Measurements from ENCODE around the gene PLCD1. TPM values are rescaled to one million over a fixed set of nuclear protein-coding genes. Genes with fewer than 3 reads are reported as not detected.

Gene PLCD1
- total RNA-seq, 1 experiment from 2014 or later, result 27.1 TPM

DNA sequence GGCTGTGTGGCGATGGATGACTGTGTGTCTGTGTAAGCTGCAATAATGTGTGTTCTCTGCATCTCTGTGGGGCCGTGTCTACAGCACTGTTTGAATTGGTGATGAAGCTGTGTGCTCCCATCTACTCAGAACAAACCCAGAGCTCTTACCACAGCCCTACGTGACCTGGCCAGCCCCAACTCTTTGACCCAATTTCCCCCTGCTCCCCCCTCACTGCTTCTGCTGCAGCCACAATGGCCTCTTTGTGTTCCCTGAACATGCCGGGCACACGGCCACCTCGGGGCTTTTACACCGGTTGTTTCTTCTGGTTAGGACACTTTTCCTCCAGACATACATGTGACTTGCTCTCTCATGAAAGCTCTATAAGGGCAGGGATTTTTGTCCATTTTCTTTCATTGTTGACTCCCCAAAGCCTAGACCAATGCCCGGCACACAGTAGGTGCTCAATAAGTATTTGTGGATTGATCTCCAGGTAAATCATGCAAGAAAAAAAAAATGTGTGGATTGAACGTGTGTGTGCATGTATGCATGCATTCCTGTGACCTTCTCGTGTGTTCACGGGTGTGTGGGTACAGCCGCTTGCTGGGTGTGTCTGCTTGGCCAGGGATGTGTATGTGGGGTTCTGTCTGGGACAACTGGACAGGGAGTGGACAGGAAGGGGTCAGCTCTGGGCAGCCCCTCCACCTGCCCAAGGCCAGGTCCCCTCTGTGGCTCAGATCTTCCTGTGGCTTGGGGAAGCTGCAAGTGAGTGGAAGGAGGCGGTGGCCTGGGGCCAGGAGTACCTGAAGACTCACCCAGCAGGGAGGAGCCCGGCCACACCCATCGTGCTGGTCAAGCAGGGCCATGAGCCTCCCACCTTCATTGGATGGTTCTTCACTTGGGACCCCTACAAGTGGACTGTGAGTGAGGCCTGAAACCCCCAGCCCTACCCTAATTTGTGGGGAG is 24.1 kb downstream of the PLCD1 start:
- no peaks in the 10 kb centered on the region for H3K79me2 ChIP-seq (ENCODE audit: insufficient read depth, low read length)
- no peak overlapping the region for H2AFZ ChIP-seq (ENCODE audit: low read length)
- no peak overlapping the region for H3K9ac ChIP-seq (ENCODE audit: extremely low read depth, insufficient read length, low read length)
- Mint-ChIP-seq H3K27me3 (ENCODE audit: low read depth) (no peaks in the 10 kb centered on the region), H3K27ac (peak overlapping the region in 1 of 3 experiments; percentile 75; a peak in 2 of 7 replicates), H3K36me3 (ENCODE audit: insufficient read depth in 1 of 3, low read depth in 3 of 3) (peaks cover 0 to 16% (median 14%) of the 10 kb centered on the region in 3 experiments; a peak in 6 of 7 replicates), H3K4me3 (no peak overlapping the region; a peak in 1 of 5 replicates), H3K4me1 (peaks cover 7 to 8% of the 10 kb centered on the region in 2 experiments), H3K9me3 (no peaks in the 10 kb centered on the region; a peak in 1 of 5 replicates)
- H4K8ac ChIP-seq (replicated peaks; ENCODE audit: insufficient read length, low read depth, low read length), result no peak overlapping the region
- H2BK20ac ChIP-seq (ENCODE audit: low read depth, low read length, poor library complexity, severe bottlenecking), result no peak overlapping the region
- no peak overlapping the region for H4K5ac ChIP-seq (ENCODE audit: insufficient read length, low read depth, low read length)
- H3K23ac ChIP-seq (ENCODE audit: insufficient read length, low read depth, low read length), result no peak overlapping the region
- no peaks in the 10 kb centered on the region for H3K23me2 ChIP-seq (ENCODE audit: insufficient read length, low read depth, low read length, poor library complexity, severe bottlenecking)
- H2BK15ac ChIP-seq (ENCODE audit: low read depth, low read length), result no peak overlapping the region
- H4K20me1 ChIP-seq (ENCODE audit: control insufficient read depth, insufficient read depth, insufficient read length), result no peaks in the 10 kb centered on the region
- H3K9me3 ChIP-seq (ENCODE audit: control insufficient read depth, low read depth, low read length), result no peaks in the 10 kb centered on the region
- TF ChIP-seq, protein P1, sequence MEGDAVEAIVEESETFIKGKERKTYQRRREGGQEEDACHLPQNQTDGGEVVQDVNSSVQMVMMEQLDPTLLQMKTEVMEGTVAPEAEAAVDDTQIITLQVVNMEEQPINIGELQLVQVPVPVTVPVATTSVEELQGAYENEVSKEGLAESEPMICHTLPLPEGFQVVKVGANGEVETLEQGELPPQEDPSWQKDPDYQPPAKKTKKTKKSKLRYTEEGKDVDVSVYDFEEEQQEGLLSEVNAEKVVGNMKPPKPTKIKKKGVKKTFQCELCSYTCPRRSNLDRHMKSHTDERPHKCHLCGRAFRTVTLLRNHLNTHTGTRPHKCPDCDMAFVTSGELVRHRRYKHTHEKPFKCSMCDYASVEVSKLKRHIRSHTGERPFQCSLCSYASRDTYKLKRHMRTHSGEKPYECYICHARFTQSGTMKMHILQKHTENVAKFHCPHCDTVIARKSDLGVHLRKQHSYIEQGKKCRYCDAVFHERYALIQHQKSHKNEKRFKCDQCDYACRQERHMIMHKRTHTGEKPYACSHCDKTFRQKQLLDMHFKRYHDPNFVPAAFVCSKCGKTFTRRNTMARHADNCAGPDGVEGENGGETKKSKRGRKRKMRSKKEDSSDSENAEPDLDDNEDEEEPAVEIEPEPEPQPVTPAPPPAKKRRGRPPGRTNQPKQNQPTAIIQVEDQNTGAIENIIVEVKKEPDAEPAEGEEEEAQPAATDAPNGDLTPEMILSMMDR (conservative IDR thresholded peaks at IDR 0.05), result no peak
- H2AK5ac ChIP-seq (ENCODE audit: insufficient read length, low read length), result no peak overlapping the region
- H3K27me3 ChIP-seq (ENCODE audit: insufficient read depth, low read length), result no peaks in the 10 kb centered on the region
- no peak overlapping the region for H3T11ph ChIP-seq (ENCODE audit: low read length)
- no peaks in the 10 kb centered on the region for H3K4me1 ChIP-seq (ENCODE audit: insufficient read depth, low read length)
- DNase-seq, result no peak
- no peak overlapping the region for H3K14ac ChIP-seq (ENCODE audit: insufficient read depth, low read length)
- no peak overlapping the region for H2BK5ac ChIP-seq (ENCODE audit: insufficient read length, low read length)
- H3K56ac ChIP-seq (ENCODE audit: insufficient read length, low read depth, low read length), result no peak overlapping the region
- WGBS (ENCODE audit: extremely low coverage, insufficient read length, low lambda C conversion rate), result no CpG with 5 or more reads among the region's 15 CpGs
- H3K4me2 ChIP-seq (ENCODE audit: insufficient read depth, insufficient read length, low read length), result no peak overlapping the region
- no peak overlapping the region for H3K4ac ChIP-seq (ENCODE audit: low read depth, low read length)
- no peak overlapping the region for H3K18ac ChIP-seq (ENCODE audit: insufficient read length, low read depth, low read length)
- no peak overlapping the region for H2BK12ac ChIP-seq (ENCODE audit: insufficient read length, low read depth, low read length)
- H3K79me1 ChIP-seq (ENCODE audit: insufficient read depth, low read depth, low read length, poor library complexity, severe bottlenecking), result no peaks in the 10 kb centered on the region
- no peak overlapping the region for H3K27ac ChIP-seq (ENCODE audit: insufficient read length, low read depth, low read length)
- no peak overlapping the region for H4K91ac ChIP-seq (ENCODE audit: insufficient read length, low read depth, low read length)
- H2BK120ac ChIP-seq (ENCODE audit: low read depth, low read length, poor library complexity, severe bottlenecking), result no peak overlapping the region

Measured in H9 (cell line).